ENCODE data around the gene PRKCZ. TPM values are rescaled to one million over a fixed set of nuclear protein-coding genes. Genes with fewer than 3 reads are reported as not detected.

Gene PRKCZ
- total RNA-seq, 6 experiments from 2014 or later = 0.55 to 1.4 (median 0.95) TPM

GRCh38 chr1:2004856-2005255 lies 45.4 kb upstream of the PRKCZ start:
- no peaks in the 10 kb centered on the region for H3K9me3 Mint-ChIP-seq
- no peaks in the 10 kb centered on the region for H3K4me1 Mint-ChIP-seq (ENCODE audit: low read depth)
- H3K27ac Mint-ChIP-seq = no peak overlapping the region
- H3K36me3 Mint-ChIP-seq (ENCODE audit: low read depth) = no peaks in the 10 kb centered on the region
- H3K4me3 Mint-ChIP-seq = no peak overlapping the region
- no peak for DNase-seq
- peaks cover 42% of the 10 kb centered on the region for H3K27me3 Mint-ChIP-seq (ENCODE audit: insufficient read depth)
- TF ChIP-seq CTCF (IDR thresholded peaks at IDR 0.05) = no peak

GRCh38 chr1:2009101-2010053 lies 40.8 kb upstream of the PRKCZ start:
- Mint-ChIP-seq H3K27me3 (ENCODE audit: insufficient read depth) (peaks cover 54% of the 10 kb centered on the region), H3K4me1 (ENCODE audit: low read depth) (no peaks in the 10 kb centered on the region), H3K27ac (no peak overlapping the region), H3K9me3 (no peaks in the 10 kb centered on the region), H3K36me3 (ENCODE audit: low read depth) (0 out of 2 replicates have a peak, but pooled peaks cover 4% of the 10 kb centered on the region), H3K4me3 (no peak overlapping the region)
- no peak for DNase-seq
- TF ChIP-seq CTCF (IDR thresholded peaks at IDR 0.05) = no peak

GRCh38 chr1:2014181-2014580 lies 36.0 kb upstream of the PRKCZ start:
- TF ChIP-seq CTCF (IDR thresholded peaks at IDR 0.05) = no peak
- peaks cover 4% of the 10 kb centered on the region; the same call in 1 of the 2 replicates for H3K36me3 Mint-ChIP-seq (ENCODE audit: low read depth)
- no peaks in the 10 kb centered on the region for H3K9me3 Mint-ChIP-seq
- DNase-seq = no peak
- no peak overlapping the region for H3K4me3 Mint-ChIP-seq
- H3K4me1 Mint-ChIP-seq (ENCODE audit: low read depth) = 0 out of 2 replicates have a peak, but pooled peaks cover 5% of the 10 kb centered on the region
- H3K27me3 Mint-ChIP-seq (ENCODE audit: insufficient read depth) = peaks cover 74% of the 10 kb centered on the region
- no peak overlapping the region for H3K27ac Mint-ChIP-seq

GRCh38 chr1:2014741-2015735 lies 35.2 kb upstream of the PRKCZ start:
- Mint-ChIP-seq H3K4me3 (no peak overlapping the region), H3K27ac (no peak overlapping the region)

More at GRCh38 chr1:2014741-2015735, 35.2 kb upstream of the PRKCZ start:
- H3K4me1 Mint-ChIP-seq (ENCODE audit: low read depth) = 0 out of 2 replicates have a peak, but pooled peaks cover 5% of the 10 kb centered on the region
- no peaks in the 10 kb centered on the region for H3K9me3 Mint-ChIP-seq
- peaks cover 68% of the 10 kb centered on the region for H3K27me3 Mint-ChIP-seq (ENCODE audit: insufficient read depth)
- TF ChIP-seq CTCF (IDR thresholded peaks at IDR 0.05) = no peak
- peaks cover 4% of the 10 kb centered on the region; the same call in 1 of the 2 replicates for H3K36me3 Mint-ChIP-seq (ENCODE audit: low read depth)
- no peak for DNase-seq

Data from HFFc6 (cell line).